GM19468 (cell line): Measurements from ENCODE around the gene EDIL3.
"Not testable (repeated sequence)": the region's sequence is repeated elsewhere in the genome, so short reads cannot be mapped to it uniquely, and the experiment has no call there.

Source experiments
- ATAC-seq: cut with Tn5 transposase; IDR thresholded peaks from one replicate; pipeline ENCODE4 v1.9.1; 2021; ENCODE audit warnings: mild to moderate bottlenecking, moderate library complexity, moderate number of reproducible peaks; ENCODE audit not compliant: unreplicated experiment; ENCODE audit errors: extremely low read depth

The EDIL3 gene

GRCh38 chr5:84213212-84213611 lies 171.5 kb downstream of the EDIL3 start:
- ATAC-seq = no peak

GRCh38 chr5:84204772-84205171 lies 179.9 kb downstream of the EDIL3 start:
- no peak for ATAC-seq

- no peak for ATAC-seq
Measured at GRCh38 chr5:84202136-84202535, 182.5 kb downstream of the EDIL3 start.

- ATAC-seq = no peak
Measured at GRCh38 chr5:84197538-84197937, 187.1 kb downstream of the EDIL3 start.

GRCh38 chr5:84191281-84191680 lies 193.4 kb downstream of the EDIL3 start:
- ATAC-seq = no peak

DNA sequence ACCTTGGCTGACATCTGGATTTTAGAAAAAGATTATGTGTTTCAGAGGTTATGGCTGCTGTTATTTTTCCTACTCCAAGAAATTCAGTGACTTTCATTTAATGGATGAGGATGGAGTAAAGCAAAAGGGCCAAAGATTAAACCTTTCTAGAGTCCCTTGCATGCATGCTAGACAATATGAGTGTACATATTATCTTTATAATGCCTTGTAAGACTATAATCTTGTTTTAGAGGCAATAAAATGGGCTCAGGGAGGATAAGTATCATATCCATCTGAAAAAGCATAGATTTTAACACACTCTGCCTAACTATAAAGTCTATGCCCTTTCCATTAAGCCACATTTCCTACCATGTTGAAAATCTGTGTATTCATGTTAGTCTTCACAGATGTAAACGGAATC lies 199.8 kb downstream of the EDIL3 start:
- no peak for ATAC-seq

- no peak for ATAC-seq
Measured at GRCh38 chr5:84181093-84181492, 203.6 kb downstream of the EDIL3 start.

- ATAC-seq = no peak
Measured at GRCh38 chr5:84168841-84169240, 215.8 kb downstream of the EDIL3 start.

- no peak for ATAC-seq
Measured at GRCh38 chr5:84163671-84164070, 221.0 kb downstream of the EDIL3 start.

- no peak for ATAC-seq
Measured at GRCh38 chr5:84162695-84163094, 222.0 kb downstream of the EDIL3 start.

DNA sequence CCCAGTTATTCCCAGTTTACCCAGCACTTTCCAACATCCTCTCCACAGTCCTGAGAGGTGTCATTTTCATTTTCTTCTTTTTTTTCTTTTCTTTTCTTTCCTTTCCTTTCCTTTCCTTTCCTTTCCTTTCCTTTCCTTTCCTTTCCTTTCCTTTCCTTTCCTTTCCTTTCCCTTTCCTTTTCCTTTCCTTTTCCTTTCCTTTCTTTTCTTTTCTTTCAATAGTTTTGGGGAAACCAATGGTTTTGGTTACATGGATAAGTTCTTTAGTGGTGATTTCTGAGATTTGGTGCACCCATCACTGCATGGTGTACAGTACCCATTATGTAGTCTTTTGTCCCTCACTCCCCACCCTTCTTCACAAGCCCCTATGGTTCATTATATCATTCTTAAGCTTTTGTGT lies 224.0 kb downstream of the EDIL3 start:
- ATAC-seq = not testable (repeated sequence)

GRCh38 chr5:84149094-84149493 lies 235.6 kb downstream of the EDIL3 start:
- no peak for ATAC-seq

DNA sequence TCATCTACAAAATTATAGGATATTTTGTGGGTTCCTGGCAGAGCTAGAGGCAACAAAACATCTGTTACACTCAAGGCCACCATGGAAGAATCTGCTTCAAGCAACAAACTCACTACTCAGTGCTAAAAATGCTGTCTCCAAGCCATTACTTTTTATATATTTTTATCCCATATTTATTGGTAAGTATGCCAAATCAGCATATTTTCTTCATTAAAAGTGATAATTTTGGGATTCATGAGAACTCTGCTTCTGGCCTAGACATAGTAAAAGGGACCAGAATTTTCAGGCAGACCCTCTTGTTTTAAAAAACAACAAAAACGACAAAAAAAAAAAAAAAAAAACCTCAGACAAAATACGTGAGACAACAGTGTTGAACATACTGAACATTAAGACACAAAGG lies 236.0 kb downstream of the EDIL3 start:
- no peak for ATAC-seq

DNA sequence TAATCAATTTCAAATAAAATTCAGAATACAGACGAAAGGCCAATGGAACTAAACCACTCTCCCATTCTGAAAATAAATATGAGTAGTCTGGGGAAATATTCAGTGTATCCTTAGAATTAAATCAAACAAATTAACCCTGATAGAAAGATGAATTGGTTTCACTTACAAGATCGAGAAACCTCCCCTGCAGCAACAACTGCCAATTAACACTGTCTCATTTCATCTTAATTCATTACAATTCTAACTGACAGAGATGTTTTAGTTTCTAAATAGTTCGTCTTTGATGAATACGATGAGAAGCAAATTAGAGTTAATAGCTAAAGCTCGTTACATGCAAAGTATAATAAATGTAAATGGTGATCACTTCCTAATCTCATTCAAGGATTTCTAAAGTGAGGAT lies 247.1 kb downstream of the EDIL3 start:
- ATAC-seq = no peak

DNA sequence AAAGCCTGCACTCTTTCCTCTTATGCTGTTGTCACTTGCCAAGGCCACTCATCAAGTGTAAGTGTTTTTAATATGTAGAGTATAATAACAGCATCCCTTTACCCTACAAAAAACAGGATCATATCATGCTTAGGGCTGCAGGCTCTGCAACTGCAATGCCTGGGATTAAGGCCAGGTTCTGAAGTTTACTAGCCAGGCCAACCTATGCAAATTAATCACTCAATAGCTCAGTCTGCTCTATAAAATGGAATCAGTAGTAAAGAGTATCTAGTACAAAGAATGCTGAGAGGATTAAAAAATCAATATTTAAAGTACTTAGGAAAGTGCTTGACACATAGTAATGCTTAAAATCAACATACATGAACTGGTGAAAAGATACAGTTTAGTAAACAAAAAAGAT lies 253.3 kb downstream of the EDIL3 start:
- no peak for ATAC-seq

DNA sequence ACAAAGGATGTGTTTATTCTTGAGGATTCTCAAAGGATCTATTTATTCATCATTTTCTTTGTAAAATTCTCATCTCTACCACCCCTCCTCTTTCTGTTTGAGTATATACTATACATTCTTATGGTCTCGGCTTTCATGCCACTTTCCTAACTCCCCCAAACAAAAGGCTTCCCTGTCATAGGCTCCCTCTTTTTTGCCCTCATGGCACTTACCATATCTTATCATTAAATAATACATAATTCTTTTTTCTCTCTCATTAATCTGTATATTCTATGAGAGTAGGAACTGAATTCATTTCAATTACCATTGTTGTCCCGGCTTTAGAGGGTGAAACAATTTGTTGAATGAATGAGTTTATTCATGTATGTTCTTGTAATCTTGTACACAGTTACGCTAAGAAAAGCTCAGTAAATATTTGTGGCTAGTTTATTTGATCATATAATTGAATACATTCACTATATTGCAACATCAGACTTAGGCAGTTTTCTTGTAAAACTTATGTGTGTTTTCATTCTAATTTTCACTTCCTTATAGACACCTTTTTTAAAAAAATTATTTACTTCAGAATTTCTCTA lies 254.6 kb downstream of the EDIL3 start:
- no peak for ATAC-seq

DNA sequence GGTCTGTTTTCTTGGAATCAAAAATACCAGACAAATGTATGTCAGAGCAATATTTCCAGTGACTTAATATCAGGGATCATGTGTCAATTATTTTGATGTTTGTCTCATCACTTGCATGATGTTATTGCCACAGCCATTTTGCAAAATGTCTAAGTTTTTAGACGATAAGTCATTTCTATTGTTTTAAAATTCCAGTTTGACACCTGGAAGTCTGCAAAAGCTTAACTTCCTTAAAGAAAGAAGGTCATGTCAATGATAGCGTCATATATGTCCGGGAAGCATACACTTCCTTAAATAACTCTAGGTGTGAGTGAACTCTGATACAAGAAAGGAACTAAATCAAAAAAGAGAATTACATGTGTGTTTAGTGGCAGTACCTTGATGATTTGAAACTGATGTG lies 259.5 kb downstream of the EDIL3 start:
- no peak for ATAC-seq

DNA sequence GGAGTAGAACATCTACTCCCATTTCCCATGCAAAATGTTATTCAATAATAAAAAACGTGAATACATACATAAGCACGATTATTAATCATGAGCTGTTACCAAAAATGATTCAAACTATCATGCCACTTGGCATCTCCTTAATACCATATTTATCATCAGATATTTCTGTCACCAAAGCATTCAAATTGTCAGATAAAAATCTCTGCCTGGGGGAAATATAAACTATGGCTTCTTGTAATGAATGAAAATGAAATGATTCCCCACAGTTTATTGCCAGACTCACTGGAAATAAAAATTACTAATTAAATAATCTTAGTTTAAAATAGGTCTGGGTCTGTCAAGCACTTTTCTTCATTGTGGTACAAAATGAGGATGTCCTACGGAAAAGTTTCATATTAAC lies 265.4 kb downstream of the EDIL3 start:
- no peak for ATAC-seq

DNA sequence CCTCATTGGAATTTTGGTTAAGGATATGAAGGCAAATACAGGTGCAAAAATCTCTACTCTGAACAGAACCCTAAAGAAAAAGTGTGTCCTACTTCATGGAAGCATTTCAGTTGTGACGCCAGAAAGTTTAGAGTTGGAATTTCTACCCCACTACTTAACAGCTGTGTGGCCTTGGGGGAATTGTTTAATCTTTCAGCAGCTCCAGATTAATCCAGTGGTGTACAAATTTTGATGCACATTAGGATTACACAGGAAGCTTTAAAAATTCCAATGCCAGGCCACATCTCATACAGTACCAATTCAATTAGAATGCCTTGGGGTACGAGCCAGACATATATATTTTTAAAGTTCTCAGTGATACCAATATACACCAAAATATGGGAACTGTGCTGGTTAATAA lies 266.1 kb downstream of the EDIL3 start:
- ATAC-seq = no peak

DNA sequence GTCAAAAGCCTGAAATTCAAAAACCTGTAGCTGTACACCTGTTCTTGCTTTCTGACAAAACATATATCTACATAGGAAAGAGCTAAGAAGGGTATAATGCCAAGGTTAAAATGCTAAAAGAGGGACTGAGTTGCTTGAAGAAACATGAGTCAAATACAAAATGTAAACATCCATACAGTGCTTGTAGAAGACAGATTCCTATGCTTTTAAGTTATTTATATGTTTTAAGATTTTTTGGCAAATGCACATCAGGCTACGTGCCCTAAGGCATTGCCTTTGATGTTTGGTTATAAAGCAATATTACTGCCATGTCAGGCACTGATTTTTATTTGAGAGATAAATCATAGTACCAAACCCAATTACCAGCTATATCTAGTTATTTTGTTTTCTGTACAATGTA lies 269.0 kb downstream of the EDIL3 start:
- ATAC-seq = no peak

- no peak for ATAC-seq
Measured at GRCh38 chr5:84113246-84114105, 271.2 kb downstream of the EDIL3 start.

DNA sequence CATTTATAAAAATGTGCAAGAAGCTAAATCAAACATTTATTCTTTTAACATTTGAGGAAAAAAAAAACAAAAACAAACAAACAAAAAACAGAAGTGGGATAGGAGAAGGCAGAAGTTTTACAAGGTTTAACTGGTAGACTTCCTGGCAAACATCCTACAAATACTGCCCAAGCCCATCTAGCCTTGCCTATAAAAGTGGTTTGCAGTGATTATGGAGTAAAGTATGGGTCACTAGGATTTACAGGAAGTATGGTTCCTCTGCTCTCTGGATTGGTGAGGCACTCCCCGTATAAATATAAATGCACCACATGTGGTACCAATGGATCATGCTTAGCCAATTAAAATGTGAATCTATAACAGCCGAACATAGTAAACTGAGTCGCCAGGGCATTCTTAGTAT lies 291.9 kb downstream of the EDIL3 start:
- ATAC-seq = no peak
